IPS-NIHi7 (cell line): ENCODE results near the gene AP1S3.
"Not testable (repeated sequence)": the region's sequence is repeated elsewhere in the genome, so short reads cannot be mapped to it uniquely, and the experiment has no call there.

Experiments
- DNase-seq: peaks from one replicate; pipeline ENCODE4 v3.0.0; 2012; ENCODE audit warnings: mixed read lengths; ENCODE audit errors: extremely low spot score

AP1S3 gene

GRCh38 chr2:223801736-223802135 is 35.6 kb downstream of the AP1S3 start:
- no peak for DNase-seq

DNA sequence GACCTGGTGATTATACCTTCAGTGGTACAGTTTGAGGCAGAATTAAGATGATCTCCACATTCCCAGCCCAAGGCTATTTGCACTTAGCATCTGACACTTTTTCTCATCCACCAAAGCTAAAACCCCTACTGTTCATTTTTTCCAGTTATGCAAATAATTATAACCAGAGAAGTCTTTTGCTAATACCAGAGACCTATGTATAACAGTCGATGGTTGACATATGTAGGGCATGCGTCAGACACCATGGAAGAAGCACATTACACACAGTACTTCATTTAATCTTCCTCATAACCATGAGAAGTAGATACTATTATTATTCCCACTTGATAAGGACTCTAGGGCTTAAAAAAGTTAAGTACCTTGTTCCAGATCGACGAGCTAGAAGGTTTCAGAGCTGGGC is 36.5 kb downstream of the AP1S3 start:
- no peak for DNase-seq

DNA sequence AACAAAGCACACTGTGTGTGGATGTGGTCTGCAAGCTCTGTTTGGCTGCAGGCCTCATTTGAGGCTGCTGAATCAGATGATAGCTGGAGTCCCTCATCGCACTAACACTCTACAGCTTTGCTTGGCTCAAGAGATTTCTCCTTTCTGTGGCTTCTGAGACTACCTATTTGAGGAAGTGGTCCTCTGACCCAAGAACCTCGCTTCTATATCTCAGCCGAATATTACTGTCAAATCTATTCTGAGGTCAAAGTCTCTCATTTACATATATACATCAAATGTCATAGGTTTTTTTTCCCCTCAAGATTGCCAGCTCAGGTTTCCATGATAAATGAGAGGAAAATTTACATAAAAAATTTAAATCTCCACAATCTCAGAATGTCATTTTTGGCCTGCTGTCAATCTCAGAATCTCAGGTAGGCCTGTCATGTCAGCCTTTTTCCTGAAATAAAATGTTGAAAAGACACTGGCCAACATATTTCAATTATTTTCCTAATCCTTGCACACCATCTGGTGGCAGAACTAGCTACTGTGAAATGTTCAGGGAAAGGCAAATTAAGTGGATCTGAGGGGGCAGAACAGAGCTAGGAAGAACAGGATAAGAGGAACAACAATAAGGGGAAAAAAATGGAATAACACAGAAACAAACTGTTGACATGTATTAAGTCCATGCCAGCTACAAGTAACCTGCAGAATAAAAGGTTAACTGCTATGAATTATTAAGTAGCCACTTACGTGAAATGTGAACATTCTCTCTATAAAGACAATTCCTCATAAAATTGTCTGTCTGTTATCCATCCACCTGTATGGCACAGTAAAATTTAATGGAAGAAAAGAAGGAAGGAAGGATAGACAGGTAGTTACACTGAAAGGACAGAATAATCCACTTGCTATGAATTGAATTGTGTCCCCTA is 39.3 kb downstream of the AP1S3 start:
- DNase-seq: no peak

- no peak for DNase-seq
Measured at GRCh38 chr2:223797037-223797436, 40.3 kb downstream of the AP1S3 start.

DNA sequence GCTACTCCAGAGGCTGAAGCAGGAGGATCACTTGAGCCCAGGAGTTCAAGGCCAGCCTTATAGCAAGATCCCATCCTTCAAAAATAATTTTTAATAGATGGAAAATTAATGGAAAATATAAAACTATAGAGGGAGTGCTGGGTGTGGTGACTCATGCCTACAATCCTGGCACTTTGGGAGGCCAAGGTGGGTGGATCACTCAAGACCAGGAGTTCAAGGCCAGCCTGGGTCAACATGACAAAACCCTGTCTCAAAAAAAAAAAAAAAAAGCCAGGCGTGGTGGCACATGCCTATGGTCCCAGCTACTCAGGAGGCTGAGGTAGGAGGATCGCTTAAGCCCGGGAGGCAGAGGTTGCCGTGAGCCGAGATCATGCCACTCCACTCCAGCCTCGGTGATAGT is 48.0 kb downstream of the AP1S3 start:
- no peak for DNase-seq

DNA sequence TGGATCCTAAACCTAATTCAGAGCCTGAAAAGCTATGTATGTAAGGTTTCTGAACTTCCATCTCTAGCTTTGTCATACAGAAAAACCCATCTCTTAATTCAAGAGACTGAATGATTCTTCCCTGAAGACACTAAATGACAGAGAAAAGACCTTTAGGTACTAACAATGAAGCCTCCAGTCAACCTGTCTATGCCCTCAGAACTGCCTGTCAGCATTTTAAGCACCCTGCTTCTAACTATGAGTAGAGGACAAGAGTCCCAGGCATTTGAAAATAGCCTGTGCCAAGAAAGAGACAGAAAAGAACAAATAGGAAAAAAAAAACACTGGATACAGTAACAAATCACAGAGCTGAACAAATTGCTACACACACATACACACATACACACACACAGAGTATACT is 48.6 kb downstream of the AP1S3 start:
- DNase-seq: no peak

DNA sequence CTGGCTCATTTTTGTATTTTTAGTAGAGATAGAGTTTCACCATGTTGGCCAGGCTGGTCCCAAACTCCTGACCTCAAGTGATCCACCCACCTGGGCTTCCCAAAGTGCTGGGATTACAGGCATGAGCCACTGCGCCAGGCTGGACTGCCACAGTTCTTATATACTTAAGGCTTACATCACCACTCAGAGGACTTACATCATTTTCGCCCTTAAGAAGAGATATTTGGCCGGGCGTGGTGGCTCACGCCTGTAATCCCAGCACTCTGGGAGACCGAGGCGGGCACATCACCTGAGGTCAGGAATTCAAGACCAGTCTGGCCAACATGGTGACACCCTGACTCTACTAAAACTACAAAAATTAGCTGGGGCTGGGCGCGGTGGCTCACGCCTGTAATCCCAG is 49.3 kb downstream of the AP1S3 start:
- DNase-seq: not testable (repeated sequence)

DNA sequence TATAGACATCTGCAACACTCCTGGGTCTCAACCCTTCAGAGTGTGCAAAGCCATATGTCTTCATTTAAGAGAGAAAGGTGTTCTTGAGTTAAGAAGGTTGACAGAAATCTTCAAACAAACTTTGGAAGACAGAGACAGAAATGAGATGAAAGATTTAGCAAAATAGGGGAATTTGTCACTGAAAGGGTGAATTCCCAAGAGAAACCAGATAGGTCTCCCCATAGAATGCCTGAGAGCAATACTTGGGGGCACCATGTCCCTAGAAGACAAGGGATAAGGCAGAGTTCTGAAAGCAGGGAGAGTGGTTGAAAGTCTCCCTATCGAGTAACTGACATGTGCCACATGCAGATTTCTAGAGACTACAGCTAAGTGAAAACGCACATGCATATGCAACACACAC is 50.0 kb downstream of the AP1S3 start:
- DNase-seq: no peak

GRCh38 chr2:223786943-223787342 is 50.4 kb downstream of the AP1S3 start:
- DNase-seq: no peak

GRCh38 chr2:223786236-223786635 is 51.1 kb downstream of the AP1S3 start:
- DNase-seq: no peak

GRCh38 chr2:223784221-223784772 is 53.1 kb downstream of the AP1S3 start:
- peak; percentile 18 for DNase-seq

- no peak for DNase-seq
Measured at GRCh38 chr2:223782629-223783028, 54.8 kb downstream of the AP1S3 start.

- no peak for DNase-seq
Measured at GRCh38 chr2:223781560-223781959, 55.8 kb downstream of the AP1S3 start.

- DNase-seq: peak; percentile 84
Measured at GRCh38 chr2:223779877-223780276, 57.5 kb downstream of the AP1S3 start.

DNA sequence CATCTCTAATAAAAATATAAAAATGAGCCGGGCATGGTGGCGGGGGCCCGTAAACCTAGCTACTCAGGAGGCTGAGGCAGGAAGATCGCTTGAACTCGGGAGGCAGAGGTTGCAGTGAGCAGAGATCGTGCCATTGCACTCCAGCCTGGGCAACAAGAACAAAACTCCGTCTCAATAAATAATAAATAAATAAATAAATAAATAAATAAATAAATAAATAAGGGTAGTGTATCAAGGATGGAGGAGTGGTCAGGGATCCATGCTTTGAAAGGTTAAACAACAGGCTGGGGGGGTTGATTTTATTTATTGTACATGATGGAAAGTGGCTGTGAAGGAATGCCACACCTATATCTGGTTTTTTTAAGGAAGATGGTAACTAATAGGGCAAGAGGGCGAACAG is 63.2 kb downstream of the AP1S3 start:
- no peak for DNase-seq

DNA sequence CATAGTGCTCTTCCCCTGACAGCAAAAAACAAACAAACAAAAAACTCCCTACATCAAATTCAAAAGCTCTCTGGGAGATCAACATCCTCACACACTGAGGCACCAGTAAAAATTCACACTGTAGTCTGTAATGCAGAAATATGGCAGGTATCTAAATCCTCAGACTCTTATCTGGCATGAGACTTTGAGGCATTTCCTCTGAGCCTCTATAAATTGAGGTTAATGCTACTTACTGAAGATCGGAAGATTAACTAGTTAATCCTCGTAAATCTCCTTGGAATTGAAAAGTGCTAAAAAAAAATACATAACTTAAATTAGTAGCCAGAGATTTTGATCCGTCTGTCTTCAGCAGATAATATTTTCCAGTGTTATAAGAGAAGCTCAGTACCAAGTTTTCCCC is 65.0 kb downstream of the AP1S3 start:
- DNase-seq: no peak

- DNase-seq: no peak
Measured at GRCh38 chr2:223771475-223771874, 65.9 kb downstream of the AP1S3 start.

DNA sequence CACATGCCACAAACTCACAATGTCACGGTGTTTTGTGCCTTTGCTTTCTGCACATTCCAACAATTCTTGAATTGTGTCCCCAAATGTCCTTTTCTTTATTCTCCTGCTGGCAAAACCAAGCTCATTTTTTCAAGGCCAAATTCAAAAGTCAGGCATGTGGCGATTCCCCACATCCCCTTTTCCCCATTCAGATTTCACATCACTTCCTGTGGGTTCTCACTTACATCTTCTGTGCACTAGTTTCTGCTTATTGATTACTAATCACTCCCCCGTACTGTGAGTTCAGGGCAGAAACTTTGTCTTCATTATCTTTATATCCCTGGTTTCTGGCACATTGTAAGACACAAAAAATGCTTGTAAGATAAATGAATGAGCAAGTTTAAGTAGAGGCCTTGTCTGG is 69.2 kb downstream of the AP1S3 start:
- DNase-seq: no peak

DNA sequence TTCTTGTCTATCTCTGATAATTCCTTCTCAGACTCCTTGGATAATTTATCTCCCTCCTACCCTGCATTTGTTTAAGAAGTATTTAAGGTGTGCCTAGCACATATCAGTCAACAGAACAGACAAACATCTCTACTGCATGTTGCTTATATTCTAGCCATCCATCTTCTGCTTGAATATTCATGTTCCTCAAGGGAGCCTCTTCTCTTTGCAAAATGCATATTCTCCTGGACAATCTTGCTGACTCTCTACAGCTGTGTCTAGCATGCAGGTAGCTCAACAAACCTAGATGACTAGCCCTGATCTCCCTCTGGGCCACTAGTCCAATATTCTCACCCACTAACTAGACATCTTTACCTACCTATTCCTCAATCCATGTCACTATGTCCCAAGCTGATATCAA is 70.0 kb downstream of the AP1S3 start:
- DNase-seq: no peak

GRCh38 chr2:223765221-223765785 is 72.1 kb downstream of the AP1S3 start:
- DNase-seq: no peak

DNA sequence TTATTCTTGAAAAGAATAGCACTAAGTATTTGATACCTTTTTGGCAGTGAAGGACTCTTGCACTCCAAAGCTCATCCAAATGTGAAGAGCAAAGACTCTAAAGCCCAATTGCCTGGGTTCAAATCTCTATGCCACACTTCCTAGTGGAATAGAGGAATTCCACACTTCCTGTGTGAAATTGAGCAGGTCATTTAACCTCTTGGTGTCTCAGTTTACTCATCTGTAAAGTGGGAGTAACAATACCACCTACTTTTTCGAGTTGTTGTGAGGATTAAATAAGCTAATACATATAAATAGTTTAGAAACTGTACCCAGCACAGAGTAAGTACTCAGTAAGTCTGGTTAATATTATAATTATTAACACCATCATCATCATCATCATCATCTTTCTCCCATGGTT is 72.6 kb downstream of the AP1S3 start:
- no peak for DNase-seq

DNA sequence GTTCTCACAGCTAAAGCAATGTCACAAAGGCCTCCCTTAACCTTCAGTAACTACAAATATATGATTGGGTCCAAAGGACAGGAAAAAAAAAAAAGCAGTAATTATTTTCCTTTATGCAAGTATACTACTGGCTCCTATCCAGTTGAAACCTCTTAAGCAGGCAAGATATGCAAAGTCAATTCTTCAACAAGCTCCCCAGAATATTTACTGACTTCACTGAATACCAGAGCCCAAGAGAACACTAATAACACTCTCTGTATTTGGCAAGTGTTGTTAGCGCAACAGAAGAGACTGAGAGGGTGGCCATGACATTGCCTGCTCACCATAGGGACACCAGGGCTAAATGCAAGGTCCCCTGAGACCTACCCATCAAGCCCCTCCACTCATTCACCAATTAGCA is 74.5 kb downstream of the AP1S3 start:
- no peak for DNase-seq

- not testable (repeated sequence) for DNase-seq
Measured at GRCh38 chr2:223761746-223762145, 75.6 kb downstream of the AP1S3 start.
